Heart right ventricle (tissue), 16 donors: Measurements from ENCODE around the gene MLIP. TPM values are rescaled to one million over a fixed set of nuclear protein-coding genes. Genes with fewer than 3 reads are reported as not detected.

ENCODE experiments used
- ATAC-seq, 8 donors: fragments of 200-7000 bp; cut with Tn5 transposase; one replicate each; pipeline ENCODE4 v1.9.1; 2020; ENCODE audit warnings: mild to moderate bottlenecking in 8 of 8, moderate library complexity in 8 of 8, moderate number of reproducible peaks in 1 of 8
- DNase-seq, 2 donors: peaks; one replicate each; pipeline ENCODE4 v3.0.0-alpha.2; 2020
- H3K27ac ChIP-seq, 10 donors: fragments of 200-600 bp; sonication (generic) in 2 of 10; one replicate each; pipeline versions ENCODE4 v1.5.0 to v1.8.0; 2020 to 2022; ENCODE audit warnings: mild to moderate bottlenecking in 3 of 10
- H3K27me3 ChIP-seq, 7 donors: fragments of 200-600 bp; one replicate each; pipeline ENCODE4 v1.8.0; 2021 to 2022; ENCODE audit warnings: mild to moderate bottlenecking in 2 of 7
- H3K36me3 ChIP-seq, 9 donors: fragments of 200-600 bp; sonication (generic) in 1 of 9; one replicate each; pipeline versions ENCODE4 v1.5.0 to v1.8.0; 2020 to 2022; ENCODE audit warnings: mild to moderate bottlenecking in 2 of 9
- H3K4me1 ChIP-seq, 9 donors: fragments of 200-600 bp; sonication (generic) in 1 of 9; one replicate each; pipeline versions ENCODE4 v1.5.0 to v1.8.0; 2020 to 2022; ENCODE audit warnings: mild to moderate bottlenecking in 4 of 9
- H3K4me3 ChIP-seq, 10 donors: fragments of 200-600 bp; sonication (generic) in 2 of 10; one replicate each; pipeline versions ENCODE4 v1.5.0 to v1.8.0; 2020 to 2022; ENCODE audit warnings: mild to moderate bottlenecking in 7 of 10, moderate library complexity in 2 of 10
- H3K9me3 ChIP-seq, 11 donors: fragments of 200-600 bp in 10 of 11; sonication (generic) in 2 of 11; one replicate each; pipeline versions ENCODE4 v1.5.0 to v1.8.0; 2013 to 2022; ENCODE audit warnings: mild to moderate bottlenecking in 2 of 11, control low read depth in 1 of 11, moderate library complexity in 1 of 11
- WGBS, 2 donors: extraction: QIAGEN DNeasy Blood & Tissue Kit; methylation state at CpG; one replicate each; pipeline ENCODE4 v1.1.7; 2013; ENCODE audit warnings: inconsistent platforms in 1 of 2; 5-methylcytosine and 5-hydroxymethylcytosine counted together
- intact Hi-C, 10 donors: fragments of 100-400 bp; cut with DNase I; formaldehyde crosslinking; loops; one replicate each; pipeline versions ENCODE4 v1.11.1 to v1.14.2; 2022
- polyA plus RNA-seq, 2 donors: library from polyadenylated mRNA; stranded (reverse); fragments of 200-250 nt; gene quantifications; one replicate each; pipeline ENCODE4 v1.2.3, GENCODE V29; 2013
- total RNA-seq, 10 donors: library from RNA; stranded (reverse); fragmentation: NEBNext Ultra II Directional in 3 of 10; extraction: Animal tissue kit (Norgen Biotek cat#: 25700) in 3 of 10; gene quantifications; one replicate each; pipeline versions ENCODE4 v1.2.1 to v1.2.4, GENCODE V29; 2021 to 2023
- TF ChIP-seq, protein P1 (sequence below), 9 donors: fragments of 200-600 bp; sonication (generic) in 2 of 9; IDR thresholded peaks; one replicate each; pipeline versions ENCODE4 v1.5.0 to v1.8.0; 2021 to 2022; ENCODE audit warnings: antibody characterized with exemption in 9 of 9, mild to moderate bottlenecking in 5 of 9, moderate library complexity in 1 of 9
- donor health status: Arrhythmogenic right ventricular cardiomyopathy.
- donor health status: ischemic (EF 13 %, LVEDD 7.1; RV severe dilation, severe dysfunction).
- donor health status: healthy with polysubstance abuse.
- donor health status: DM: no; HTN: yes; CAD: no.
- donor health status: DM: no; HTN: no; CAD: no.
- donor health status: ischemic (EF 25% LVEDD 6.9; RV normal size, moderate dysfunction).
- donor health status: ischemic (EF 25% LVEDD 5.7; RV mildly dilated, moderate dysfunction).
- donor health status: healthy.
- donor health status: DM: yes; HTN: yes; CAD: no.
- donor health status: Ischemic cardiomyopathy.
- donor health status: ischemic (EF 35%, LVEDD 5.7; RV mildly dilated, moderate dysfunction).
- donor health status: nonischemic (EF 11% LVEDD 7.7; RV severe dilation, severe dysfunction).
- donor health status: DM: yes; HTN: yes; CAD: no.
- donor health status: PGD.
- donor health status: ischemic (EF 29% LVEDD 5.4; RV normal size, mild dysfunction).
- donor health status: nonischemic (EF 23%, LVEDD 6.1; RV moderate dilation, normal function).

MLIP gene
- total and polyA plus RNA-seq, 12 donors = 102 to 486 (median 394) TPM

DNA sequence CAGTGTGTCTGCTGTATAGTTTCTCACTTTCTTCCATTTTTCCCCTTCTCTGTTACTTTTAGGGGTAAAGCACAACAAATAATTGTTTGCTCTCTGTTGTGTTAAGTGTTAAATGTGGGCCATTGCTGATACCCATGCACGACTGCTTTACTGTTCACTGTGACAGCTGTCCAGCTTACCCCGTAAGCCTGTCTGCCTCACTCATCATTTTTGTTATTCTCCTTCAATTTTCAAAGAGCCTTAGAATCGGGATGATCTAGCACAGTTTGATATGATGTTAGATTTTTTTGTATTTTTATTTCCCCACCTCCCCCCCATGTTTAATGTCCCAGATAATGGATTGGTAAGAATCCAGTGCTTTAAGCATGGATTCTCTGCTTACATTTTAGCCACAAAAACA, 41.2 kb upstream of the MLIP start:
- intact Hi-C loops = no loop called here
- TF ChIP-seq, protein P1, sequence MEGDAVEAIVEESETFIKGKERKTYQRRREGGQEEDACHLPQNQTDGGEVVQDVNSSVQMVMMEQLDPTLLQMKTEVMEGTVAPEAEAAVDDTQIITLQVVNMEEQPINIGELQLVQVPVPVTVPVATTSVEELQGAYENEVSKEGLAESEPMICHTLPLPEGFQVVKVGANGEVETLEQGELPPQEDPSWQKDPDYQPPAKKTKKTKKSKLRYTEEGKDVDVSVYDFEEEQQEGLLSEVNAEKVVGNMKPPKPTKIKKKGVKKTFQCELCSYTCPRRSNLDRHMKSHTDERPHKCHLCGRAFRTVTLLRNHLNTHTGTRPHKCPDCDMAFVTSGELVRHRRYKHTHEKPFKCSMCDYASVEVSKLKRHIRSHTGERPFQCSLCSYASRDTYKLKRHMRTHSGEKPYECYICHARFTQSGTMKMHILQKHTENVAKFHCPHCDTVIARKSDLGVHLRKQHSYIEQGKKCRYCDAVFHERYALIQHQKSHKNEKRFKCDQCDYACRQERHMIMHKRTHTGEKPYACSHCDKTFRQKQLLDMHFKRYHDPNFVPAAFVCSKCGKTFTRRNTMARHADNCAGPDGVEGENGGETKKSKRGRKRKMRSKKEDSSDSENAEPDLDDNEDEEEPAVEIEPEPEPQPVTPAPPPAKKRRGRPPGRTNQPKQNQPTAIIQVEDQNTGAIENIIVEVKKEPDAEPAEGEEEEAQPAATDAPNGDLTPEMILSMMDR (IDR thresholded peaks at IDR 0.05) = no peak
- no peaks in the 10 kb centered on the region for H3K36me3 ChIP-seq
- H3K9me3 ChIP-seq = no peaks in the 10 kb centered on the region
- DNase-seq = no peak
- H3K4me3 ChIP-seq = peak overlapping the region in 5 of 10 donors; percentile 5 to 24 (median 22)
- H3K27ac ChIP-seq = peak overlapping the region in 6 of 10 donors; percentile 16 to 54 (median 48)
- H3K4me1 ChIP-seq = peaks cover 0 to 50% (median 21%) of the 10 kb centered on the region in 9 donors
- ATAC-seq = no peak
- no peaks in the 10 kb centered on the region for H3K27me3 ChIP-seq
- WGBS, 2 donors = 24 to 29% methylated on average over 3 of the region's 3 CpGs

DNA sequence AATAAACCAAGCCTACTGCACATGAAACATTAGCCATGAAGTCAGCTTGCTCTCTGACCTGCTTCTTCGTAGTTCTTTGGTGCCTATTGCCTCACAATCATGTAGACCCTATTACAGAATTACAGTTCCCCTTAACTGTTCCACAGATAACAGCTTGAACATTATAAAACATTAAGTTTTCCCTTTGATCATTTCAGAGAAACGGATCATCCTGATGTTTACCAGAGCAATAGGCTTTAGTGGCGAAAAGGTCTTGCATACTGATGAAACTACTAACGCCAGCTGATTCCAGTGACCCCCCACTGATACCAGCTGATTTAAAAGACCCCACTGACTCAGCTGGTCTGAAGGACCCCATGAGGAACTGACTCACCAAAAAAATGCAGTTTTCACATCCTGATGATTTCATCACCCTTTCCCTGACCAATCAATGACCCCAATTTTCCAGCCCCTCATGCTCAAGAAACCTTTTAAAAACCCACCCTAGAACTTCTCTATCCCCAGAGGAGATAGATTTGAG, 39.4 kb upstream of the MLIP start:
- H3K9me3 ChIP-seq = no peaks in the 10 kb centered on the region
- H3K27ac ChIP-seq = peak overlapping the region in 7 of 10 donors; percentile 2 to 63 (median 22)
- no peaks in the 10 kb centered on the region for H3K36me3 ChIP-seq
- 65 to 70% methylated on average over 4 of the region's 4 CpGs for WGBS, 2 donors
- H3K4me1 ChIP-seq = peaks cover 8 to 66% (median 27%) of the 10 kb centered on the region in 9 donors
- no peak for DNase-seq
- no peaks in the 10 kb centered on the region for H3K27me3 ChIP-seq
- intact Hi-C loops = no loop called here
- no peak overlapping the region for H3K4me3 ChIP-seq
- ATAC-seq = peak in 1 of 8 donors; percentile 18
- TF ChIP-seq, protein P1 (IDR thresholded peaks at IDR 0.05) = no peak

DNA sequence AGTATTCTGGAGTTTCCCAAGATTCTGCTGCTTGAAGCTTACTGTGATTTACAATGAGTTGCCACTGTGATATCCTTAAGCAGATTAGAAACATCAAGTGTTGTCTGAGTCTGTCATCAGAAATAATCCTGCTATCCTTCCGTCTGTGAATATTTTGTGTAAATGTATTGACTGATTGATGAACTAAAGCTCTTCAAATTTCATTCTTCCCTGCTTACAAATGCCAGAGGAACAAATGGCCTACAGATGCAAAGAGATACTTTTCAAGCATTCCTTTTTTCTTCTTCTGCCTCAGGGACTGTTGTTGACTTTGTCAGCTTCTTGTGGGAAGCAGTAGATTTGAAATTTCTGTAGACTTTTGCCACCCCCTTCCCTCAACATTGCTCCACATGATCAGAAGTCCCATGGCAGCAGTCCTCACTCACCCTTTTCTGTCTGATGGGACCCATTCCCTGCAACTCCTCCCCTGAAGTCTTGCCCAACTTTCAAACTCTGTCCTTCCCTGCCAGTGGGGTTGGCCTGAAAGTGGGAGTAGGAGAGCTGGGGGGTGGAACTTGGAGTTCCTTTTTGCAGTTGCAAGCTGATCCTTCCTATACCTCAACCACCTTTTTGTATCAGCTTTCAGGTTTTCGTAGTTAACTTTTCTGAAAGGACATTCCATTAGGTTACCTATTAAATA, 38.5 kb upstream of the MLIP start:
- TF ChIP-seq, protein P1 (IDR thresholded peaks at IDR 0.05) = no peak
- no peak overlapping the region for H3K4me3 ChIP-seq
- DNase-seq (no peak), ATAC-seq (peak; percentile 42 to 84 (median 62))
- H3K9me3 ChIP-seq = no peaks in the 10 kb centered on the region
- peak overlapping the region in 9 of 10 donors; percentile 2 to 63 (median 17) for H3K27ac ChIP-seq
- H3K36me3 ChIP-seq = no peaks in the 10 kb centered on the region
- no peaks in the 10 kb centered on the region for H3K27me3 ChIP-seq
- H3K4me1 ChIP-seq = peaks cover 9 to 72% (median 34%) of the 10 kb centered on the region in 9 donors
- intact Hi-C loops = no loop called here
- WGBS, 2 donors = 57 to 68% methylated on average over 2 of the region's 2 CpGs

DNA sequence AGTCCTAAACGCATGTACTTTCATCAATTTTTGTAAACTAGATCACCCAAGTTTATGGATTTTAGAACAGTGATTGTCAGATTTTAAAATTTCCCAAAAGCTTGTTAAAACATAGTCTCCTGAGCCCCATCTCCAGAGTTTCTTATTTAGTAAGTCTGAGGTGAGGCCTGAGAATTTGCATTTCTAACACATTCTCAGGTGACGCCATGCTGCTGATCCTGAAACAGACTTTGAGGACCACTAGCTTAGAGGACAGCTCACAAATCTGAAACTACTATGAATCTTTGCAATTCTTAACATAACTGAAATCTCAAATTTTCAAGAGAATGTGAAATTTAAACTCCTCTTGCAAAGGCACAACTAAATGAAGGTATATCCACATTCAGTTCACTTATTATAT, 37.8 kb upstream of the MLIP start:
- DNase-seq (no peak), ATAC-seq (no peak)
- WGBS, 2 donors = 87 to 90% methylated on average over 2 of the region's 2 CpGs
- Histone ChIP-seq H3K4me3 (no peak overlapping the region), H3K9me3 (no peaks in the 10 kb centered on the region), H3K27me3 (no peaks in the 10 kb centered on the region), H3K36me3 (no peaks in the 10 kb centered on the region), H3K27ac (peak overlapping the region in 1 of 10 donors; percentile 63), H3K4me1 (peaks cover 9 to 74% (median 35%) of the 10 kb centered on the region in 9 donors)
- TF ChIP-seq, protein P1 (IDR thresholded peaks at IDR 0.05) = no peak
- intact Hi-C loops = no loop called here
